Hematopoietic multipotent progenitor cell (in vitro differentiated cells): ENCODE data around the gene NCOA3. TPM values are rescaled to one million over a fixed set of nuclear protein-coding genes. Genes with fewer than 3 reads are reported as not detected.
"Not testable (repeated sequence)": the region's sequence is repeated elsewhere in the genome, so short reads cannot be mapped to it uniquely, and the experiment has no call there.

Source experiments
- DNase-seq, 3 donors: peaks; one replicate each; pipeline ENCODE4 v3.0.0-alpha.2; 2011 to 2015; ENCODE audit warnings: low read depth in 2 of 3, low spot score in 2 of 3
- total RNA-seq: library from RNA; depleted of rRNA; stranded (reverse); fragments of >200 nt; gene quantifications from one replicate; pipeline ENCODE4 v1.2.3, GENCODE V29; 2012

NCOA3 gene
- total RNA-seq, 1 donor = 24.8 TPM

GRCh38 chr20:47588158-47588557 lies 86.5 kb downstream of the NCOA3 start:
- no peak for DNase-seq

- no peak for DNase-seq
These were observed 89.5 kb downstream of the NCOA3 start for GRCh38 chr20:47591231-47591630.

DNA sequence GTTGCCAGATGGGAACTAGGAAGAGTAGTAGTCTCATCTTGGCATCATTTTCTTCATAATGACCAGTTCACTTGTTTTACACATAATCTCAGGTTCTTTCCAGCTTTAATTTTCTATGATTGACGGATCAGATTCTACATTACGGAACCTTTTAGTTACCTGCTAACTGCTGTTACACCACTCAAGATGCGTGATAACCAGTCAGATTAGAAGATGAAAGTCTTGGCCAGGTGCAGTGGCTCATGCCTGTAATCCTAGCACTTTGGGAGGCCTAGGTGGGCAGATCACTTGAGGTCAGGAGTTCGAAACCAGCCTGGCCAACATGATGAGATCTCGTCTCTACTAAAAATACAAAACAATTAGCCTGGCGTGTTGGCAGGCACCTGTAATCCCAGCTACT lies 92.5 kb downstream of the NCOA3 start:
- DNase-seq = no peak

GRCh38 chr20:47595138-47595537 lies 93.5 kb downstream of the NCOA3 start:
- not testable (repeated sequence) for DNase-seq

GRCh38 chr20:47596003-47596571 lies 94.4 kb downstream of the NCOA3 start:
- DNase-seq = no peak

GRCh38 chr20:47597090-47597489 lies 95.4 kb downstream of the NCOA3 start:
- no peak for DNase-seq

- DNase-seq = no peak
These were observed 97.4 kb downstream of the NCOA3 start for GRCh38 chr20:47598911-47599744.

DNA sequence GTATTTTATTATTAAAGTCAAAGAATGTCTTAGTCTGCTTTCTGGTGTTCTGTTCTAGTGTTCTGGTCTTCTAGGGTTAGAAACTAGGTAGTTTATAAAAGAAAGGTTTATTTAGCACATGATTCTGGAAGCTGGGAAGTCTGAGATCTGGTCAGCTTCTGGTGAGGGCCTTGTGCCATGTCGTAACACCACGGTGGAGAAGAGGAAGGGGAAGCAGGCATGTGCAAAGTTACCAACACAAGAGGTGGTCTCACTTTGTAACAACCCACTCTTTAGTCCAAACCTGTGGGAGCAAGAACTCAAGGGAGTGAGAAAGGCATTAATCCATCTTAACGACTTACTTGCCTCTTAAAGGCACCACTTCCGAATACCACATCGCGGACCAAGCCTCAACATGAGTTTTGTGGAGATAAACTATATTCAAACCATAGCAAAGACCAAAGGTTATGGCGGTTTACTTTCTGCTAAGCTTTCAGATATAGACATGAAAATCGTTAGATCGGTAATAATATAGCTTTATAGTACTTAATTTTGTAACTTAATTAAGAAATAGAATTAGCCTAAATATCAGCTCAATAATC lies 99.4 kb downstream of the NCOA3 start:
- no peak for DNase-seq

GRCh38 chr20:47603260-47603659 lies 101.6 kb downstream of the NCOA3 start:
- no peak for DNase-seq

GRCh38 chr20:47605673-47606413 lies 104.2 kb downstream of the NCOA3 start:
- no peak for DNase-seq

GRCh38 chr20:47606414-47606982 lies 104.8 kb downstream of the NCOA3 start:
- DNase-seq = no peak

DNA sequence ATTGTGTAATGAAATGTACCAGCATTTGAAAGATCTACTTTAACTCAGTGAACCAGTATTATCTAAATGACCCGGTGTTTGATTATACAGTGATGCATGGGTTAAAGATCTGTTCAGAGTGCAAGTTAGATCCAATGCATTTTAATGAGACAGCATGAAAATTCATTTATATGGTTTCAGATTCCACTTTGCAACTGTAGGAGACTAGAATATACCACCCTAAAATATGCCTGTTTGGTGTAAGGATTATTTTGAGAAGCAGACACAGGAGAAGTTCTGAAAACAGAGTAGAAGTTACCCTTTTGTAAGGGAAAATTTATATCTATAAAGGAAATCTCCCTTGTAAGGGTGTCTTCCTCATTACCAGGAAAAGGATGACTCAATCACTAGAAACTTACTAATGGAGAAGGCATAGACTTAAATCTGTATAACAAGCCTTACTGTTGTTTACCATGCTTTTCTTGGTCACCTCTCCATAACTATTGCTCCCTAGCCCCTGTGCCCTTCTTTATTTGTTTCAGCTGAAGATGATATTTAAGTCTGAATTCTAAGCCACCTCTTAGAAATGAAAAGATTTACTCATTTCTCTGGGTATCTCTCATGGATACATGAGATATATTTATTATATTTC lies 105.4 kb downstream of the NCOA3 start:
- no peak for DNase-seq

DNA sequence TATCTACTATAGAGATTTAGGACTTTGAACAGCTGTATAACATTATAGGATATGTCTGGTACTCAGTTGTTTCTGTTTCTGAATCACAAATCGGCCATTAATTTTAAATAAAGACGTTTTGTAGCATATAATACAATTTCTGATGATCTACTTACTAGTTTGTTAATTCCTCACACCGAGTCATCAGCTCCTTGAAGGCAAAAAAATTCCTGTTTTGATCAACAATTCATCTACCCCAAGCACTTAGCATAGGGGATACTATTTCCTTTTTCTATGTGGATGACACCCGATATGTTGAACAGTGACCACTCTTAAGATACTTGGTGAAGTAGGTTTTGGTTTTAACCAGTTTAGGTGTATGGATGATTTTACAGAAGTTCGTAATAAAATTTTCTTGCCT lies 107.3 kb downstream of the NCOA3 start:
- DNase-seq = no peak

DNA sequence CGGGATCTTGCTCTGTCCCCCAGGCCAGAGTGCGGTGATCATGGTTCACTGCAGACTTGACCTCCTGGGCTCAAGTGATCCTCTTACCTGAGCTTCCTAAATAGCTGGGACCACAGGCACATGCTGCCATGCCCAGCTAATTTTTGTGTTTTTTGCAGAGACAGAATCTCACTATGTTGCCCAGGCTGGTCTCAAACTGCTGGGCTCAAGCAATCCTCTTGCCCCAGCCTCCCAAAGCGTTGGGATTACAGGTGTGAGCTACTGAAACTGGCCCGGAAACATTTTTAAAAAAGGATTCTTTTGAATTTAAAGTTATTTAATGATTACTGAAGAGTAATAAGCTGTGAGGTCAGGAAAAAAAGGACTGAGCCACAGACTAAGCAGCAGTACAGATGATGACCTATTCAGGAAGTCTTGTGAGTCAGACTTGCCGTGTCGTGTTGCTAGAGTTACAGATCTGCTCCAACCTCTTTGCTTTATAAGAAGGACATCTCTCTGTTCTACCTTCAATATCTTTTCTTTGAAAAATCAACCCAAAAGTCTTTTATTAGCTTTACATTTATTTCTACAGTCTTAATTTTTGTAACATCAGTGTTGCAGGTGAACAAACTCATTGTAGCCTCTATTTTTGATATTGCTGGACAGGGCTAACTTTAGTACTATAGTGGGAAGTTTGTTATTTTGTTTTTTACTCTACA lies 108.7 kb downstream of the NCOA3 start:
- peak in 2 of 3 donors; percentile 86 to 87 for DNase-seq

DNA sequence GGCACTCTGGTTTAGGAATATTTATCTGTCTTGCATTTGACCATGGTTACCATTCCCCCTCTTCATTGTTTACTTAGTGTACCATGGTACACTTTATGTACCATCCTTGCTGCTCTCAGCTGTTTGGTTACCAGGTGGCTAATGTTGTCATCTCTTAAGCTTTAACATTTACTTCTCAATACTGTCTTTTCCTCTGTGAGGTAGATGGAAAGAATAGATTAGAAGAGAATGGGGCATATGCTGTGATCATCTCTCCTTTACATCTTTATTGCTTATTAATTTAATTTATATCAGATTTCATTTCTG lies 109.2 kb downstream of the NCOA3 start:
- DNase-seq = peak in 1 of 3 donors; percentile 29

DNA sequence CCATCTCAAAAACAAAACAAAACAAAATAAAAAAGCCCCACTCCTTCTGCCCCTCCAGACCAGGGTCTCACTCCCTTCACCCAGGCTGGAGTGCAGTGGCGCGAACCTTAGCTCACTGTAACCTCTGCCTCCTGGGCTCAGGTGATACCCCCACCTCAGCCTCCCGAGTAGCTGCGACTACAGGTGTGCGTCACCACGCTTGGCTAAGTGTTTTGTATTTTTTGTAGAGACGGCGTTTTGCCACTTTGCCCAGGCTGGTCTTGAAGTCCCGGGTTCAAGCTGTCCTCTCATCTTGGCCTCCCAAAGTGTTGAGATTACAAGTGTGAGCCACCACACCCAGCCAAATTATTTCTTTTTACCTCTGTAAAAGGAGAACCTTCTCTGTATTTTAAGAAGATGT lies 110.1 kb downstream of the NCOA3 start:
- DNase-seq = no peak

DNA sequence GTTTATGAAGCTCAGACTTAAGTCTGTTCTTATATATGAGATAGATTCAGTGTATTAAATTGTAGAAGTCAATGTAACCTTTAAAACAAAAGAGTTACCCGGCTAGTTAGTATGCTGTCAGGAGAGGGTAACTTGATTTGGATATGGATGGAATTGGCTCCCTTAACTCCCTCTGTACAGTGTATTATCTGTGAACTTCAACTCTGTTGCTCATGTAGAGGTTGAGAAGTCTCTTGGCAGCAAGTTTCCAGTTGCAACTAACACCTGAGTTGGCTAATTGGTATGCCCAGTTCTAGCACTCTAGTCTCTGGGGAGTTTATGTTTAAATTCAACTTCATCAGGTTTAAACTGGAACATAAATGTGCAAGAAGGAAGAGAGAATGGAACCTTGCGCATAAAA lies 111.0 kb downstream of the NCOA3 start:
- DNase-seq = no peak

DNA sequence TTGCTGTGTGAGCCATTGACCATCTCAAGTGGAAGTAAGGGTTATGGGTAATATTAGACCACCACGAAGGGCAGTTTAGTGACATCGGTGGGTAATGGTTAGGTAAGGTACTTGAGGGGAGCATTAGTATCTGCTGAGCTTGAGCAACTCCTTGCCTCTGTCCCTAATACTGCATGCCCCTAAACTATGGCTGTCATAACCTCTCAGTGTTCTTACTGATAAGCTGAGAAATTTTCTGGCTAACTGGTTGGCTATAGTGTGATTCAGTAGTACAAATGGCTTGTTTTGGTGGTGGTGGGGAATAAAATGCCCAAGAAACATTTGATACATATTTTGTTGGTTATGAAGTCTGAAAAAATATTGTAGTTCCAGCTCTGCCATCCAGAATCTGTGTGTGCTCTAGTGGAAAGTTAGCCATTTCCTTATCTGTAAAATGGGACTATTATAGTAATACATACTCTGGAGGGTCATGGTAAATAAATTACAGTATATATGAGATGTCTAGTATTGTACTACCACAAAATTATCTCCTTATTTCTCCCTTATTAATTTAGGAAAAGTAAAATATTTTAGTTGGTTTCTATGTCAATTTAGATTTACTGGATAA lies 113.1 kb downstream of the NCOA3 start:
- DNase-seq = no peak

GRCh38 chr20:47618479-47618878 lies 116.8 kb downstream of the NCOA3 start:
- DNase-seq = no peak
